PC-3 (cell line): ENCODE data around the gene CSN3. TPM values are rescaled to one million over a fixed set of nuclear protein-coding genes. Genes with fewer than 3 reads are reported as not detected.
"Not testable (repeated sequence)": the region's sequence is repeated elsewhere in the genome, so short reads cannot be mapped to it uniquely, and the experiment has no call there.

Experiments
- ATAC-seq: fragments of 200-7000 bp; cut with Tn5 transposase; 2 replicates; pipeline ENCODE4 v1.9.1; 2020; ENCODE audit warnings: mild to moderate bottlenecking, moderate library complexity
- BruUV-seq: library from RNA; stranded (reverse); fragments of 400-500 nt; replicated peaks from 2 replicates; lab custom pipeline; 2021; lab: Mats Ljungman, UMichigan
- CTCF ChIA-PET: fragments of 300-600 bp; sonication (Branson Sonifier 250); formaldehyde crosslinking; loops from one replicate; lab custom pipeline; 2022; ENCODE audit warnings: antibody characterized with exemption; lab: Charles Lee
- POLR2A ChIA-PET: fragments of 300-600 bp; sonication (Branson Sonifier 250); formaldehyde crosslinking; loops from one replicate; lab custom pipeline; 2022; ENCODE audit warnings: antibody characterized with exemption; ENCODE audit not compliant: unreplicated experiment; lab: Charles Lee
- DNase-seq: peaks from one replicate; pipeline ENCODE4 v3.0.0-alpha.2; 2015
- H2AFZ ChIP-seq: fragments of 300-600 bp; sonication (generic); 2 replicates; pipeline ENCODE4 v1.6.0; 2016; ENCODE audit warnings: antibody characterized with exemption, low read length
- H3F3A ChIP-seq: fragments of 300-600 bp; sonication (generic); one replicate; pipeline ENCODE4 v1.6.0; 2017; ENCODE audit warnings: antibody characterized with exemption, low read length, control low read depth, mild to moderate bottlenecking; ENCODE audit not compliant: unreplicated experiment
- H3K27ac ChIP-seq: fragments of 300-600 bp; sonication (generic); 2 replicates; pipeline ENCODE4 v1.5.1; 2016; ENCODE audit warnings: mild to moderate bottlenecking, low read length
- H3K27me3 ChIP-seq: fragments of 300-600 bp; sonication (generic); 2 replicates; pipeline ENCODE4 v1.6.1; 2016; ENCODE audit warnings: low read length, mixed read lengths
- H3K36me3 ChIP-seq: fragments of 300-600 bp; sonication (generic); 2 replicates; pipeline ENCODE4 v1.6.1; 2016; ENCODE audit warnings: low read depth, mixed run types, low read length, mixed read lengths
- H3K4me1 ChIP-seq: fragments of 300-600 bp; sonication (generic); 2 replicates; pipeline ENCODE4 v1.5.1; 2016; ENCODE audit warnings: low read length; ENCODE audit not compliant: insufficient read depth
- H3K4me2 ChIP-seq: fragments of 300-600 bp; sonication (generic); 2 replicates; pipeline ENCODE4 v1.6.0; 2016; ENCODE audit warnings: low read length
- H3K4me3 ChIP-seq: fragments of 300-600 bp; sonication (generic); 2 replicates; pipeline ENCODE4 v1.5.1; 2016; ENCODE audit warnings: mild to moderate bottlenecking, low read length, mixed read lengths
- H3K79me2 ChIP-seq: fragments of 300-600 bp; sonication (generic); 2 replicates; pipeline ENCODE4 v1.6.1; 2017; ENCODE audit warnings: low read length, mixed read lengths
- H3K9ac ChIP-seq: fragments of 300-600 bp; sonication (generic); 2 replicates; pipeline ENCODE4 v1.6.0; 2016; ENCODE audit warnings: mild to moderate bottlenecking, low read length
- H3K9me2 ChIP-seq: fragments of 300-600 bp; sonication (generic); replicated peaks from 2 replicates; pipeline ENCODE4 v1.6.1; 2016; ENCODE audit warnings: mixed run types, low read length, mixed read lengths
- H3K9me3 ChIP-seq: fragments of 300-600 bp; sonication (generic); 2 replicates; pipeline ENCODE4 v1.6.1; 2016; ENCODE audit warnings: low read length, mixed read lengths
- H4K20me1 ChIP-seq: fragments of 300-600 bp; sonication (generic); 2 replicates; pipeline ENCODE4 v1.6.1; 2016; ENCODE audit warnings: low read length, mixed read lengths
- CTCF ChIP-seq: fragments of 300-600 bp; sonication (generic); conservative IDR thresholded peaks from 2 replicates; pipeline ENCODE4 v1.5.1; 2017; ENCODE audit warnings: antibody characterized with exemption, low read depth, mild to moderate bottlenecking, low read length
- EZH2 ChIP-seq: fragments of 300-600 bp; sonication (generic); IDR thresholded peaks from one replicate; pipeline ENCODE4 v1.6.1; 2017; ENCODE audit warnings: antibody characterized with exemption, mild to moderate bottlenecking, low read length; ENCODE audit not compliant: unreplicated experiment
- EZH2phosphoT487 ChIP-seq: fragments of 300-600 bp; sonication (generic); IDR thresholded peaks from 2 replicates; pipeline ENCODE4 v1.6.1; 2018; ENCODE audit warnings: mild to moderate bottlenecking, antibody characterized with exemption, low read length, borderline replicate concordance
- intact Hi-C: fragments of 100-400 bp; cut with micrococcal nuclease; formaldehyde crosslinking; loops from 2 replicates; pipeline ENCODE4 v1.9.0; 2023
- total RNA-seq: library from RNA; depleted of rRNA; stranded (reverse); fragments of >200 nt; gene quantifications from 2 replicates; pipeline ENCODE4 v1.2.3, GENCODE V29; 2014

The CSN3 gene
- total RNA-seq, 1 experiment from 2014 or later: not detected

GRCh38 chr4:70196857-70197256, 45.5 kb upstream of the CSN3 start:
- intact Hi-C loops: no loop called here
- TF ChIP-seq EZH2: no peak
- no peak for TF ChIP-seq EZH2phosphoT487
- no peak for TF ChIP-seq CTCF
- DNase-seq (no peak), ATAC-seq (no peak)
- H3F3A ChIP-seq: no peaks in the 10 kb centered on the region
- no peak overlapping the region for H2AFZ ChIP-seq
- H4K20me1 ChIP-seq: no peaks in the 10 kb centered on the region
- peaks cover 25% of the 10 kb centered on the region; the same call in 1 of the 2 replicates for H3K27me3 ChIP-seq
- no peak overlapping the region for H3K27ac ChIP-seq
- no peaks in the 10 kb centered on the region for H3K4me1 ChIP-seq
- H3K79me2 ChIP-seq: no peaks in the 10 kb centered on the region
- H3K9me2 ChIP-seq: no peaks in the 10 kb centered on the region
- no peak overlapping the region for H3K9ac ChIP-seq
- no peaks in the 10 kb centered on the region for H3K36me3 ChIP-seq
- no peak overlapping the region for H3K4me2 ChIP-seq
- no peak overlapping the region for H3K4me3 ChIP-seq
- ChIA-PET POLR2A (interaction anchor here (0.6 kb wide), 1 partner anchor 34 kb away, joined by 3 read pairs; no protein-coding TSS in a partner anchor), CTCF (no interaction called here)
- BruUV-seq: no TSS peak
- H3K9me3 ChIP-seq: no peaks in the 10 kb centered on the region

GRCh38 chr4:70197842-70198241, 44.6 kb upstream of the CSN3 start:
- Histone ChIP-seq H3K9me2 (no peaks in the 10 kb centered on the region), H3F3A (no peaks in the 10 kb centered on the region), H3K9me3 (no peaks in the 10 kb centered on the region), H3K4me1 (no peaks in the 10 kb centered on the region), H4K20me1 (no peaks in the 10 kb centered on the region), H3K79me2 (no peaks in the 10 kb centered on the region), H3K9ac (no peak overlapping the region), H3K4me3 (no peak overlapping the region), H3K27ac (no peak overlapping the region), H3K4me2 (no peak overlapping the region), H3K27me3 (peaks cover 24% of the 10 kb centered on the region; the same call in 1 of the 2 replicates), H3K36me3 (no peaks in the 10 kb centered on the region), H2AFZ (no peak overlapping the region)
- intact Hi-C loops: no loop called here
- DNase-seq (no peak), ATAC-seq (no peak)
- TF ChIP-seq CTCF: no peak
- TF ChIP-seq EZH2: no peak
- no peak for TF ChIP-seq EZH2phosphoT487
- POLR2A ChIA-PET: no interaction called here
- no TSS peak for BruUV-seq
- CTCF ChIA-PET: no interaction called here

- H3K4me2 ChIP-seq: no peak overlapping the region
- no peak overlapping the region for H3K9ac ChIP-seq
- intact Hi-C loops: no loop called here
- no peaks in the 10 kb centered on the region for H3F3A ChIP-seq
- no peaks in the 10 kb centered on the region for H3K9me2 ChIP-seq
- no peaks in the 10 kb centered on the region for H3K79me2 ChIP-seq
- TF ChIP-seq EZH2phosphoT487 (no peak), CTCF (no peak), EZH2 (no peak)
- no peaks in the 10 kb centered on the region for H3K36me3 ChIP-seq
- no peak overlapping the region for H3K4me3 ChIP-seq
- no peak overlapping the region for H2AFZ ChIP-seq
- H3K9me3 ChIP-seq: no peaks in the 10 kb centered on the region
- no peak for ATAC-seq
- CTCF ChIA-PET: no interaction called here
- no peak overlapping the region for H3K27ac ChIP-seq
- no peak for DNase-seq
- POLR2A ChIA-PET: no interaction called here
- H3K27me3 ChIP-seq: peaks cover 5% of the 10 kb centered on the region; the same call in 1 of the 2 replicates
- H3K4me1 ChIP-seq: no peaks in the 10 kb centered on the region
- BruUV-seq: no TSS peak
- no peaks in the 10 kb centered on the region for H4K20me1 ChIP-seq
Observed at GRCh38 chr4:70203601-70204000, 38.8 kb upstream of the CSN3 start.

GRCh38 chr4:70212752-70213151, 29.6 kb upstream of the CSN3 start:
- H3K9ac ChIP-seq, H3K27ac ChIP-seq, H3K27me3 ChIP-seq, H4K20me1 ChIP-seq, H3K4me1 ChIP-seq, H3K79me2 ChIP-seq, H3K4me2 ChIP-seq, H3K36me3 ChIP-seq, H3K4me3 ChIP-seq, intact Hi-C loops, CTCF ChIA-PET, H3K9me3 ChIP-seq, BruUV-seq, DNase-seq, H2AFZ ChIP-seq, ATAC-seq, H3K9me2 ChIP-seq, H3F3A ChIP-seq, POLR2A ChIA-PET: not testable (repeated sequence)
